Keratinocyte (primary cell): Measurements from ENCODE around the gene THRB. TPM values are rescaled to one million over a fixed set of nuclear protein-coding genes. Genes with fewer than 3 reads are reported as not detected.

ENCODE experiments used
- DNase-seq: peaks from one replicate; pipeline ENCODE4 v3.0.0-alpha.2; 2011; ENCODE audit warnings: low read depth, missing footprints, low spot score
- FAIRE-seq: peaks from 2 replicates; lab custom pipeline; 2011; peaks lifted over from hg19 to GRCh38; lab: Jason Lieb, UNC
- H2AFZ ChIP-seq: 2 replicates; pipeline ENCODE4 v1.6.0; 2012; ENCODE audit warnings: low read length, control low read depth, inconsistent platforms; ENCODE audit not compliant: control insufficient read depth
- H3K27ac ChIP-seq: 2 replicates; pipeline ENCODE4 v1.5.1; 2011; ENCODE audit warnings: low read length; ENCODE audit not compliant: control insufficient read depth, insufficient read depth
- H3K27me3 ChIP-seq: 3 replicates; pipeline ENCODE4 v1.6.0; 2011; ENCODE audit warnings: low read length; ENCODE audit not compliant: control insufficient read depth, insufficient read depth; ENCODE audit errors: extremely low read depth
- H3K36me3 ChIP-seq, 2 experiments: 2 replicates in 1 of 2; 3 replicates in 1 of 2; pipeline ENCODE4 v1.5.1; 2011; ENCODE audit warnings: low read length in 2 of 2, mild to moderate bottlenecking in 1 of 2; ENCODE audit not compliant: control insufficient read depth in 2 of 2, insufficient read depth in 2 of 2; ENCODE audit errors: extremely low read depth in 1 of 2
- H3K4me1 ChIP-seq: 3 replicates; pipeline ENCODE4 v1.5.1; 2011; ENCODE audit warnings: low read length; ENCODE audit not compliant: control insufficient read depth, insufficient read depth; ENCODE audit errors: extremely low read depth
- H3K4me2 ChIP-seq: 3 replicates; pipeline ENCODE4 v1.6.0; 2011; ENCODE audit warnings: low read depth, low read length; ENCODE audit not compliant: control insufficient read depth, insufficient read depth; ENCODE audit errors: extremely low read depth
- H3K4me3 ChIP-seq, 3 experiments: fragments of 200-600 bp in 1 of 3; sonication (generic) in 1 of 3; 2 replicates in 2 of 3; 3 replicates in 1 of 3; pipeline ENCODE4 v1.5.1; 2011 to 2016; ENCODE audit warnings: low read length in 3 of 3, mild to moderate bottlenecking in 3 of 3, control low read depth in 2 of 3, inconsistent platforms in 1 of 3, low read depth in 1 of 3, mixed read lengths in 1 of 3, mixed run types in 1 of 3, moderate library complexity in 1 of 3; ENCODE audit not compliant: control insufficient read depth in 2 of 3, insufficient read depth in 2 of 3; ENCODE audit errors: extremely low read depth in 1 of 3
- H3K79me2 ChIP-seq: 2 replicates; pipeline ENCODE4 v1.6.0; 2012; ENCODE audit warnings: low read length; ENCODE audit not compliant: control insufficient read depth, insufficient read depth
- H3K9ac ChIP-seq: 3 replicates; pipeline ENCODE4 v1.6.0; 2011; ENCODE audit warnings: low read length; ENCODE audit not compliant: control insufficient read depth, insufficient read depth; ENCODE audit errors: extremely low read depth
- H3K9me1 ChIP-seq: 3 replicates; pipeline ENCODE4 v1.6.0; 2011; ENCODE audit warnings: low read length; ENCODE audit not compliant: control insufficient read depth, insufficient read depth; ENCODE audit errors: extremely low read depth
- H3K9me3 ChIP-seq: 2 replicates; pipeline ENCODE4 v1.5.1; 2012; ENCODE audit warnings: low read depth, low read length; ENCODE audit not compliant: control insufficient read depth
- H4K20me1 ChIP-seq: 3 replicates; pipeline ENCODE4 v1.6.0; 2011; ENCODE audit warnings: low read length; ENCODE audit not compliant: control insufficient read depth, insufficient read depth; ENCODE audit errors: extremely low read depth
- CTCF ChIP-seq, 3 experiments: IDR thresholded peaks in 1 of 3; conservative IDR thresholded peaks in 1 of 3; optimal IDR thresholded peaks in 1 of 3; 2 replicates in 2 of 3; 3 replicates in 1 of 3; pipeline versions ENCODE3 to v1.5.1; 2011; ENCODE audit warnings: low read length in 3 of 3, mild to moderate bottlenecking in 3 of 3, moderate library complexity in 2 of 3, control low read depth in 1 of 3, inconsistent platforms in 1 of 3; ENCODE audit not compliant: insufficient read depth in 2 of 3; ENCODE audit errors: extremely low read depth in 1 of 3
- EZH2 ChIP-seq: IDR thresholded peaks from one replicate; pipeline ENCODE4 v1.6.1; 2012; ENCODE audit warnings: inconsistent platforms, mild to moderate bottlenecking, low read length, moderate library complexity
- dilution Hi-C: fragments of 300-500 bp; cut with MboI; formaldehyde crosslinking; loops from one replicate; pipeline ENCODE4 v1.7.0; 2020; ENCODE audit warnings: low sequenced_read_pairs; ENCODE audit not compliant: extremely low pct_ligation_motif_present
- polyA plus RNA-seq, 5 experiments: library from polyadenylated mRNA; depleted of rRNA in 3 of 5; stranded (reverse) in 3 of 5; stranded (forward) in 1 of 5; unstranded in 1 of 5; fragments of >200 nt; gene quantifications; 1 replicate in 1 of 5; 2 replicates in 3 of 5; 3 replicates in 1 of 5; pipeline versions ENCODE4 v1.2.1 to v1.2.3, GENCODE V29; 2011 to 2012; ENCODE audit warnings: missing spikeins in 2 of 5, low read depth in 1 of 5, low replicate concordance in 1 of 5

Gene THRB
- polyA plus RNA-seq, 1 donor (not counting 4 experiments of a cell fraction or from before 2014, with no cell fraction given): 2.6 TPM

- dilution Hi-C loops: no loop called here
- H2AFZ ChIP-seq: no peak overlapping the region
Observed at GRCh38 chr3:24142127-24142526, 352.5 kb downstream of the THRB start.

GRCh38 chr3:24141548-24141947, 353.1 kb downstream of the THRB start:
- no peaks in the 10 kb centered on the region for H3K36me3 ChIP-seq
- H3K4me1 ChIP-seq: peaks cover 22% of the 10 kb centered on the region
- no peaks in the 10 kb centered on the region for H3K9me1 ChIP-seq
- H3K4me3 ChIP-seq: no peak overlapping the region
- DNase-seq: no peak
- dilution Hi-C loops: no loop called here
- no peaks in the 10 kb centered on the region for H3K9me3 ChIP-seq
- no peak overlapping the region for H3K4me2 ChIP-seq
- TF ChIP-seq CTCF (optimal IDR thresholded peaks at IDR 0.05 in 1 of 3, IDR thresholded peaks at IDR 0.05 in 1 of 3, conservative IDR thresholded peaks at IDR 0.05 in 1 of 3; ENCODE audit: extremely low read depth in 1 of 3, insufficient read depth in 2 of 3, low read length in 3 of 3) (no peak), EZH2 (no peak)
- no peak overlapping the region for H3K27ac ChIP-seq
- H3K9ac ChIP-seq: no peak overlapping the region
- H3K79me2 ChIP-seq: no peaks in the 10 kb centered on the region
- no peaks in the 10 kb centered on the region for H3K27me3 ChIP-seq
- no peaks in the 10 kb centered on the region for H4K20me1 ChIP-seq
- no peak for FAIRE-seq
- H2AFZ ChIP-seq: no peak overlapping the region

More at GRCh38 chr3:24142127-24142526, 352.5 kb downstream of the THRB start:
- peaks cover 23% of the 10 kb centered on the region for H3K4me1 ChIP-seq
- no peaks in the 10 kb centered on the region for H3K27me3 ChIP-seq
- FAIRE-seq (no peak), DNase-seq (no peak)
- no peak overlapping the region for H3K27ac ChIP-seq
- no peaks in the 10 kb centered on the region for H3K9me3 ChIP-seq
- no peaks in the 10 kb centered on the region for H3K79me2 ChIP-seq
- TF ChIP-seq EZH2 (no peak), CTCF (optimal IDR thresholded peaks at IDR 0.05 in 1 of 3, IDR thresholded peaks at IDR 0.05 in 1 of 3, conservative IDR thresholded peaks at IDR 0.05 in 1 of 3; ENCODE audit: extremely low read depth in 1 of 3, insufficient read depth in 2 of 3, low read length in 3 of 3) (no peak)
- H3K36me3 ChIP-seq: no peaks in the 10 kb centered on the region
- no peaks in the 10 kb centered on the region for H3K9me1 ChIP-seq
- no peak overlapping the region for H3K4me3 ChIP-seq
- no peaks in the 10 kb centered on the region for H4K20me1 ChIP-seq
- H3K9ac ChIP-seq: no peak overlapping the region
- H3K4me2 ChIP-seq: no peak overlapping the region
